SU-DHL-6 (cell line): ENCODE data around the gene ZNF91.

Experiments
- H2AFZ ChIP-seq: fragments of 200-600 bp; sonication (generic); 2 replicates; pipeline ENCODE4 v1.6.1; 2014; ENCODE audit warnings: low read depth, mild to moderate bottlenecking, moderate library complexity, mixed read lengths, antibody characterized with exemption, low read length; ENCODE audit not compliant: severe bottlenecking
- H3F3A ChIP-seq: fragments of 200-600 bp; shearing (Covaris generic); 2 replicates; pipeline ENCODE4 v1.6.0; 2016; ENCODE audit warnings: antibody characterized with exemption, mild to moderate bottlenecking; ENCODE audit not compliant: insufficient read depth
- H3K27ac ChIP-seq: fragments of 200-600 bp; sonication (generic); 2 replicates; pipeline ENCODE4 v1.5.1; 2016; ENCODE audit warnings: low read depth, mild to moderate bottlenecking, low read length, moderate library complexity, mixed read lengths
- H3K27me3 ChIP-seq: fragments of 200-600 bp; sonication (generic), shearing (Covaris generic); 2 replicates; pipeline ENCODE4 v1.6.0; 2014; ENCODE audit warnings: mild to moderate bottlenecking, low read length
- H3K36me3 ChIP-seq: fragments of 200-600 bp; sonication (generic); 2 replicates; pipeline ENCODE4 v1.6.1; 2014; ENCODE audit warnings: mild to moderate bottlenecking, low read length, mixed read lengths
- H3K4me2 ChIP-seq: fragments of 300-600, 200-600 bp; shearing (Covaris generic), sonication (generic); 2 replicates; pipeline ENCODE4 v1.6.0; 2014; ENCODE audit warnings: low read length, low read depth, mild to moderate bottlenecking; ENCODE audit not compliant: poor library complexity, severe bottlenecking
- H3K4me3 ChIP-seq: fragments of 200-600 bp; sonication (generic); 2 replicates; pipeline ENCODE4 v1.5.1; 2014; ENCODE audit warnings: antibody characterized with exemption, low read length, mild to moderate bottlenecking, mixed read lengths; ENCODE audit not compliant: insufficient read depth, poor library complexity, severe bottlenecking
- H3K79me2 ChIP-seq: fragments of 200-600 bp; sonication (generic); 2 replicates; pipeline ENCODE4 v1.6.1; 2014; ENCODE audit warnings: mild to moderate bottlenecking, low read length, moderate library complexity; ENCODE audit not compliant: insufficient read depth
- H3K9ac ChIP-seq: fragments of 200-600 bp; sonication (generic); 2 replicates; pipeline ENCODE4 v1.7.0; 2014; ENCODE audit warnings: mild to moderate bottlenecking, low read length
- H3K9me2 ChIP-seq: fragments of 200-600 bp; sonication (generic); replicated peaks from 2 replicates; pipeline ENCODE4 v1.6.1; 2014; ENCODE audit warnings: low read length; ENCODE audit not compliant: insufficient read depth
- H3K9me3 ChIP-seq: fragments of 200-600 bp; sonication (generic); 2 replicates; pipeline ENCODE4 v1.6.1; 2014; ENCODE audit warnings: low read length, mixed read lengths; ENCODE audit not compliant: insufficient read depth
- H4K20me1 ChIP-seq: fragments of 200-600 bp; sonication (generic); 2 replicates; pipeline ENCODE4 v1.6.1; 2014; ENCODE audit warnings: low read depth, mild to moderate bottlenecking, antibody characterized with exemption, low read length, moderate library complexity, mixed read lengths
- CTCF ChIP-seq: fragments of 200-600 bp; sonication (generic); IDR thresholded peaks from one replicate; pipeline ENCODE4 v1.5.1; 2017; ENCODE audit warnings: antibody characterized with exemption, mild to moderate bottlenecking, low read length, moderate library complexity; ENCODE audit not compliant: insufficient read depth, poor library complexity, severe bottlenecking
- EZH2phosphoT487 ChIP-seq: fragments of 200-600 bp; sonication (generic), shearing (Covaris generic); conservative IDR thresholded peaks from 2 replicates; pipeline ENCODE4 v1.6.1; 2018; ENCODE audit warnings: mild to moderate bottlenecking, antibody characterized with exemption, low read length, moderate library complexity, mixed read lengths

ZNF91 gene

GRCh38 chr19:23351806-23352205, 43.5 kb downstream of the ZNF91 start:
- Histone ChIP-seq H3K4me3 (no peak overlapping the region), H3K79me2 (peaks cover 87% of the 10 kb centered on the region), H3K9me3 (peaks cover 75% of the 10 kb centered on the region)

GRCh38 chr19:23346696-23347095, 48.6 kb downstream of the ZNF91 start:
- H3K4me2 ChIP-seq = no peak overlapping the region
- no peak overlapping the region for H2AFZ ChIP-seq
- no peak overlapping the region for H3K4me3 ChIP-seq
- 0 out of 2 replicates have a peak, but pooled peaks cover 7% of the 10 kb centered on the region for H3F3A ChIP-seq
- no peaks in the 10 kb centered on the region for H3K27me3 ChIP-seq
- no peak overlapping the region for H3K27ac ChIP-seq
- no peaks in the 10 kb centered on the region for H3K9me2 ChIP-seq
- H3K36me3 ChIP-seq = peaks cover 64% of the 10 kb centered on the region
- no peaks in the 10 kb centered on the region for H4K20me1 ChIP-seq
- H3K9me3 ChIP-seq = peaks cover 78% of the 10 kb centered on the region
- no peak for TF ChIP-seq EZH2phosphoT487
- no peak overlapping the region for H3K9ac ChIP-seq
- peaks cover 60% of the 10 kb centered on the region for H3K79me2 ChIP-seq

More at GRCh38 chr19:23351806-23352205, 43.5 kb downstream of the ZNF91 start:
- no peak overlapping the region for H3K4me2 ChIP-seq
- no peak overlapping the region for H3K9ac ChIP-seq
- H3K27me3 ChIP-seq = no peaks in the 10 kb centered on the region
- H3K36me3 ChIP-seq = peaks cover 65% of the 10 kb centered on the region
- H4K20me1 ChIP-seq = no peaks in the 10 kb centered on the region
- TF ChIP-seq EZH2phosphoT487 = no peak
- TF ChIP-seq CTCF = no peak
- H2AFZ ChIP-seq = no peak overlapping the region
- H3F3A ChIP-seq = no peaks in the 10 kb centered on the region
- no peaks in the 10 kb centered on the region for H3K9me2 ChIP-seq
- H3K27ac ChIP-seq = no peak overlapping the region

GRCh38 chr19:23345838-23346237, 49.4 kb downstream of the ZNF91 start:
- H3K4me2 ChIP-seq = no peak overlapping the region

More at GRCh38 chr19:23345838-23346237, 49.4 kb downstream of the ZNF91 start:
- peaks cover 7% of the 10 kb centered on the region; the same call in 1 of the 2 replicates for H3F3A ChIP-seq
- no peak overlapping the region for H3K9ac ChIP-seq
- TF ChIP-seq EZH2phosphoT487 = no peak
- no peak for TF ChIP-seq CTCF
- H2AFZ ChIP-seq = no peak overlapping the region
- H3K27me3 ChIP-seq = no peaks in the 10 kb centered on the region
- H3K9me2 ChIP-seq = no peaks in the 10 kb centered on the region
- peaks cover 59% of the 10 kb centered on the region for H3K36me3 ChIP-seq
- H3K27ac ChIP-seq = no peak overlapping the region
- H4K20me1 ChIP-seq = no peaks in the 10 kb centered on the region
- H3K4me3 ChIP-seq = no peak overlapping the region
- H3K9me3 ChIP-seq = peaks cover 75% of the 10 kb centered on the region
- H3K79me2 ChIP-seq = peaks cover 59% of the 10 kb centered on the region
